ENCODE data around the gene BICD1. TPM values are rescaled to one million over a fixed set of nuclear protein-coding genes. Genes with fewer than 3 reads are reported as not detected.
"Not testable (repeated sequence)": the region's sequence is repeated elsewhere in the genome, so short reads cannot be mapped to it uniquely, and the experiment has no call there.

Gene BICD1
- polyA plus RNA-seq, 3 donors: 1.3 to 4.1 (median 2.4) TPM

GRCh38 chr12:32255588-32255987, 148.9 kb downstream of the BICD1 start:
- no peak overlapping the region for H3K27ac ChIP-seq (ENCODE audit: low read depth, low read length)
- WGBS, 3 donors: 95 to 99% (median 97%) methylated on average over 4 of the region's 4 CpGs

- 90 to 96% (median 96%) methylated on average over 7 of the region's 7 CpGs for WGBS, 3 donors
- no peak overlapping the region for H3K27ac ChIP-seq (ENCODE audit: low read depth, low read length)
Observed at GRCh38 chr12:32257695-32258496, 151.2 kb downstream of the BICD1 start.

GRCh38 chr12:32260696-32261095, 154.0 kb downstream of the BICD1 start:
- 72 to 93% (median 80%) methylated on average over 3 of the region's 3 CpGs for WGBS, 3 donors
- no peak overlapping the region for H3K27ac ChIP-seq (ENCODE audit: low read depth, low read length)

GRCh38 chr12:32261638-32262037, 155.0 kb downstream of the BICD1 start:
- H3K27ac ChIP-seq (ENCODE audit: low read depth, low read length): no peak overlapping the region
- 75 to 96% (median 96%) methylated on average over 1 of the region's 1 CpG for WGBS, 3 donors

- WGBS, 3 donors: 26 to 74% (median 40%) methylated on average over 5 of the region's 5 CpGs
- no peak overlapping the region for H3K27ac ChIP-seq (ENCODE audit: low read depth, low read length)
Observed at GRCh38 chr12:32264961-32265360, 158.3 kb downstream of the BICD1 start.

GRCh38 chr12:32265456-32265855, 158.8 kb downstream of the BICD1 start:
- 77 to 89% (median 87%) methylated on average over 7 of the region's 7 CpGs for WGBS, 3 donors
- no peak overlapping the region for H3K27ac ChIP-seq (ENCODE audit: low read depth, low read length)

- no peak overlapping the region for H3K27ac ChIP-seq (ENCODE audit: low read depth, low read length)
- 60 to 80% (median 64%) methylated on average over 3 of the region's 3 CpGs for WGBS, 3 donors
Observed at GRCh38 chr12:32265951-32266350, 159.3 kb downstream of the BICD1 start.

- 78 to 95% (median 92%) methylated on average over 5 of the region's 5 CpGs for WGBS, 3 donors
- H3K27ac ChIP-seq (ENCODE audit: low read depth, low read length): no peak overlapping the region
Observed at GRCh38 chr12:32266756-32267155, 160.1 kb downstream of the BICD1 start.

GRCh38 chr12:32270818-32271710, 164.4 kb downstream of the BICD1 start:
- H3K27ac ChIP-seq (ENCODE audit: low read depth, low read length): no peak overlapping the region
- WGBS, 3 donors: 63 to 72% (median 71%) methylated on average over 10 of the region's 10 CpGs

GRCh38 chr12:32272465-32272864, 165.8 kb downstream of the BICD1 start:
- WGBS, 3 donors: 82 to 97% (median 95%) methylated on average over 2 of the region's 2 CpGs
- no peak overlapping the region for H3K27ac ChIP-seq (ENCODE audit: low read depth, low read length)

- no peak overlapping the region for H3K27ac ChIP-seq (ENCODE audit: low read depth, low read length)
- 79 to 81% (median 80%) methylated on average over 4 of the region's 4 CpGs for WGBS, 3 donors
Observed at GRCh38 chr12:32273063-32273522, 166.4 kb downstream of the BICD1 start.

- WGBS, 3 donors: 48 to 68% (median 64%) methylated on average over 7 of the region's 7 CpGs
- H3K27ac ChIP-seq (ENCODE audit: low read depth, low read length): no peak overlapping the region
Observed at GRCh38 chr12:32273712-32274111, 167.1 kb downstream of the BICD1 start.

GRCh38 chr12:32274665-32275064, 168.0 kb downstream of the BICD1 start:
- H3K27ac ChIP-seq (ENCODE audit: low read depth, low read length): no peak overlapping the region
- 70 to 98% (median 93%) methylated on average over 2 of the region's 2 CpGs for WGBS, 3 donors

GRCh38 chr12:32275520-32275919, 168.9 kb downstream of the BICD1 start:
- H3K27ac ChIP-seq (ENCODE audit: low read depth, low read length): not testable (repeated sequence)
- 91 to 98% (median 96%) methylated on average over 17 of the region's 17 CpGs for WGBS, 3 donors

GRCh38 chr12:32277774-32278173, 171.1 kb downstream of the BICD1 start:
- no peak overlapping the region for H3K27ac ChIP-seq (ENCODE audit: low read depth, low read length)
- 90 to 95% (median 92%) methylated on average over 2 of the region's 2 CpGs for WGBS, 3 donors

- WGBS, 3 donors: 82 to 95% (median 90%) methylated on average over 3 of the region's 3 CpGs
- H3K27ac ChIP-seq (ENCODE audit: low read depth, low read length): no peak overlapping the region
Observed at GRCh38 chr12:32281098-32281497, 174.5 kb downstream of the BICD1 start.

- 81 to 86% (median 85%) methylated on average over 9 of the region's 9 CpGs for WGBS, 3 donors
- H3K27ac ChIP-seq (ENCODE audit: low read depth, low read length): no peak overlapping the region
Observed at GRCh38 chr12:32284561-32284960, 177.9 kb downstream of the BICD1 start.

- H3K27ac ChIP-seq (ENCODE audit: low read depth, low read length): no peak overlapping the region
- 46 to 69% (median 68%) methylated on average over 2 of the region's 2 CpGs for WGBS, 3 donors
Observed at GRCh38 chr12:32285021-32285420, 178.4 kb downstream of the BICD1 start.

- no peak overlapping the region for H3K27ac ChIP-seq (ENCODE audit: low read depth, low read length)
- WGBS, 3 donors: 72 to 83% (median 75%) methylated on average over 2 of the region's 2 CpGs
Observed at GRCh38 chr12:32285489-32285888, 178.8 kb downstream of the BICD1 start.

Data from adipose tissue (tissue), 3 donors.